PC-3 (cell line): ENCODE data around the gene SPATA32. TPM values are rescaled to one million over a fixed set of nuclear protein-coding genes. Genes with fewer than 3 reads are reported as not detected.

Source experiments
- ATAC-seq: fragments of 200-7000 bp; cut with Tn5 transposase; 2 replicates; pipeline ENCODE4 v1.9.1; 2020; ENCODE audit warnings: mild to moderate bottlenecking, moderate library complexity
- BruUV-seq: library from RNA; stranded (reverse); fragments of 400-500 nt; replicated peaks from 2 replicates; lab custom pipeline; 2021; lab: Mats Ljungman, UMichigan
- CTCF ChIA-PET: fragments of 300-600 bp; sonication (Branson Sonifier 250); formaldehyde crosslinking; loops from one replicate; lab custom pipeline; 2022; ENCODE audit warnings: antibody characterized with exemption; lab: Charles Lee
- POLR2A ChIA-PET: fragments of 300-600 bp; sonication (Branson Sonifier 250); formaldehyde crosslinking; loops from one replicate; lab custom pipeline; 2022; ENCODE audit warnings: antibody characterized with exemption; ENCODE audit not compliant: unreplicated experiment; lab: Charles Lee
- DNase-seq: peaks from one replicate; pipeline ENCODE4 v3.0.0-alpha.2; 2015
- H2AFZ ChIP-seq: fragments of 300-600 bp; sonication (generic); 2 replicates; pipeline ENCODE4 v1.6.0; 2016; ENCODE audit warnings: antibody characterized with exemption, low read length
- H3F3A ChIP-seq: fragments of 300-600 bp; sonication (generic); one replicate; pipeline ENCODE4 v1.6.0; 2017; ENCODE audit warnings: antibody characterized with exemption, low read length, control low read depth, mild to moderate bottlenecking; ENCODE audit not compliant: unreplicated experiment
- H3K27ac ChIP-seq: fragments of 300-600 bp; sonication (generic); 2 replicates; pipeline ENCODE4 v1.5.1; 2016; ENCODE audit warnings: mild to moderate bottlenecking, low read length
- H3K27me3 ChIP-seq: fragments of 300-600 bp; sonication (generic); 2 replicates; pipeline ENCODE4 v1.6.1; 2016; ENCODE audit warnings: low read length, mixed read lengths
- H3K36me3 ChIP-seq: fragments of 300-600 bp; sonication (generic); 2 replicates; pipeline ENCODE4 v1.6.1; 2016; ENCODE audit warnings: low read depth, mixed run types, low read length, mixed read lengths
- H3K4me1 ChIP-seq: fragments of 300-600 bp; sonication (generic); 2 replicates; pipeline ENCODE4 v1.5.1; 2016; ENCODE audit warnings: low read length; ENCODE audit not compliant: insufficient read depth
- H3K4me2 ChIP-seq: fragments of 300-600 bp; sonication (generic); 2 replicates; pipeline ENCODE4 v1.6.0; 2016; ENCODE audit warnings: low read length
- H3K4me3 ChIP-seq: fragments of 300-600 bp; sonication (generic); 2 replicates; pipeline ENCODE4 v1.5.1; 2016; ENCODE audit warnings: mild to moderate bottlenecking, low read length, mixed read lengths
- H3K79me2 ChIP-seq: fragments of 300-600 bp; sonication (generic); 2 replicates; pipeline ENCODE4 v1.6.1; 2017; ENCODE audit warnings: low read length, mixed read lengths
- H3K9ac ChIP-seq: fragments of 300-600 bp; sonication (generic); 2 replicates; pipeline ENCODE4 v1.6.0; 2016; ENCODE audit warnings: mild to moderate bottlenecking, low read length
- H3K9me2 ChIP-seq: fragments of 300-600 bp; sonication (generic); replicated peaks from 2 replicates; pipeline ENCODE4 v1.6.1; 2016; ENCODE audit warnings: mixed run types, low read length, mixed read lengths
- H3K9me3 ChIP-seq: fragments of 300-600 bp; sonication (generic); 2 replicates; pipeline ENCODE4 v1.6.1; 2016; ENCODE audit warnings: low read length, mixed read lengths
- H4K20me1 ChIP-seq: fragments of 300-600 bp; sonication (generic); 2 replicates; pipeline ENCODE4 v1.6.1; 2016; ENCODE audit warnings: low read length, mixed read lengths
- CTCF ChIP-seq: fragments of 300-600 bp; sonication (generic); conservative IDR thresholded peaks from 2 replicates; pipeline ENCODE4 v1.5.1; 2017; ENCODE audit warnings: antibody characterized with exemption, low read depth, mild to moderate bottlenecking, low read length
- EZH2 ChIP-seq: fragments of 300-600 bp; sonication (generic); IDR thresholded peaks from one replicate; pipeline ENCODE4 v1.6.1; 2017; ENCODE audit warnings: antibody characterized with exemption, mild to moderate bottlenecking, low read length; ENCODE audit not compliant: unreplicated experiment
- EZH2phosphoT487 ChIP-seq: fragments of 300-600 bp; sonication (generic); IDR thresholded peaks from 2 replicates; pipeline ENCODE4 v1.6.1; 2018; ENCODE audit warnings: mild to moderate bottlenecking, antibody characterized with exemption, low read length, borderline replicate concordance
- intact Hi-C: fragments of 100-400 bp; cut with micrococcal nuclease; formaldehyde crosslinking; loops from 2 replicates; pipeline ENCODE4 v1.9.0; 2023
- total RNA-seq: library from RNA; depleted of rRNA; stranded (reverse); fragments of >200 nt; gene quantifications from 2 replicates; pipeline ENCODE4 v1.2.3, GENCODE V29; 2014

The SPATA32 gene
- total RNA-seq, 1 experiment from 2014 or later, result not detected

- POLR2A ChIA-PET, result interaction anchor here (0.6 kb wide), 1 partner anchor 37 kb away, joined by 6 read pairs; no protein-coding TSS in a partner anchor
- DNase-seq (no peak), ATAC-seq (peak; percentile 7)
- no TSS peak for BruUV-seq
- no peaks in the 10 kb centered on the region for H4K20me1 ChIP-seq
- no peaks in the 10 kb centered on the region for H3K9me3 ChIP-seq
- H3F3A ChIP-seq, result no peaks in the 10 kb centered on the region
- CTCF ChIA-PET, result interaction anchor here (0.6 to 1.4 kb wide), 3 partner anchors 77 to 91 kb away, joined by 3 to 7 read pairs (median 3); partner anchors contain the start of genes ACBD4 and HEXIM1
- H3K9me2 ChIP-seq, result no peaks in the 10 kb centered on the region
- H3K4me3 ChIP-seq, result no peak overlapping the region
- peaks cover 73% of the 10 kb centered on the region for H3K4me1 ChIP-seq
- H3K4me2 ChIP-seq, result peak overlapping the region; percentile 45
- H2AFZ ChIP-seq, result no peak overlapping the region
- H3K79me2 ChIP-seq, result 0 out of 2 replicates have a peak, but pooled peaks cover 6% of the 10 kb centered on the region
- no peak for TF ChIP-seq EZH2phosphoT487
- no peak for TF ChIP-seq EZH2
- TF ChIP-seq CTCF, result no peak
- no peaks in the 10 kb centered on the region for H3K36me3 ChIP-seq
- H3K9ac ChIP-seq, result peak overlapping the region; percentile 28
- no peaks in the 10 kb centered on the region for H3K27me3 ChIP-seq
- H3K27ac ChIP-seq, result peak overlapping the region; percentile 79
- intact Hi-C loops, result no loop called here
Measured at GRCh38 chr17:45225964-45226530, 35.8 kb downstream of the SPATA32 start.

GRCh38 chr17:45225051-45225700, 36.7 kb downstream of the SPATA32 start:
- Histone ChIP-seq H4K20me1 (no peaks in the 10 kb centered on the region), H3K36me3 (no peaks in the 10 kb centered on the region), H3K4me3 (no peak overlapping the region), H3K9me2 (no peaks in the 10 kb centered on the region), H3F3A (no peaks in the 10 kb centered on the region), H3K4me1 (peaks cover 66% of the 10 kb centered on the region), H3K79me2 (0 out of 2 replicates have a peak, but pooled peaks cover 6% of the 10 kb centered on the region), H2AFZ (peak overlapping the region; percentile 5; the same call in 1 of the 2 replicates), H3K27ac (peak overlapping the region; percentile 79), H3K27me3 (no peaks in the 10 kb centered on the region), H3K9me3 (no peaks in the 10 kb centered on the region), H3K4me2 (peak overlapping the region; percentile 45), H3K9ac (peak overlapping the region; percentile 52)
- no TSS peak for BruUV-seq
- peak; percentile 91 for DNase-seq
- intact Hi-C loops, result no loop called here
- no peak for TF ChIP-seq EZH2phosphoT487
- TF ChIP-seq EZH2, result no peak
- no peak for TF ChIP-seq CTCF
- CTCF ChIA-PET, result interaction anchor here (0.8 to 1.4 kb wide), 2 partner anchors 77 to 90 kb away, joined by 3 to 7 read pairs; partner anchors contain the start of genes ACBD4 and HEXIM1
- peak; percentile 86 for ATAC-seq
- POLR2A ChIA-PET, result interaction anchor here (0.6 kb wide), 1 partner anchor 36 kb away, joined by 6 read pairs; no protein-coding TSS in a partner anchor
